DND-41 (cell line): ENCODE data around the gene GALNT13.

Experiments used
- EZH2 ChIP-seq: IDR thresholded peaks from 3 replicates; pipeline ENCODE4 v1.6.1; 2012; ENCODE audit warnings: borderline replicate concordance, low read depth, mild to moderate bottlenecking, moderate library complexity, low read length, inconsistent platforms; ENCODE audit not compliant: severe bottlenecking
- TF ChIP-seq, protein P1 (sequence below): IDR thresholded peaks from 2 replicates; pipeline ENCODE4 v1.5.1; 2012; ENCODE audit warnings: borderline replicate concordance, low read length, moderate library complexity, mild to moderate bottlenecking; ENCODE audit not compliant: poor library complexity, severe bottlenecking; ENCODE audit errors: extremely low read depth

DNA sequence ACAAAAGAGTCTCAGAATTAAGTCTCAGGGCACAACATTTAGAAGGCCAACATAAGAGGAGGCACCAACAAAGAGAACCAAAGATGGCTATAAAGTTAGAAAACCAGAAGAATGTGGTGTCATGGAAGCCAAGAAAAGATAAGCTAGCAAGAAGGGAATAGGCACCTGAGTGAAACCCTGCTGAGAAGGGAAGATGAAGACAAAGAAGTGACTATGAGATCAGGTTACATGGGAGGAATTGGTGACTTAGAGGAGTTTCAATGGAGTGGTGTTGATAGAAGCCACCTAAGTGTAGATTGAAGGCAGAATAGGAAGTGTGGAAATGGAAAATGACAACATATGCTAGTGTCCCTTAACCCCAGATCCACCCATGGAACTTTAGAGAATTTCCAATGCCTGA is 499.2 kb downstream of the GALNT13 start:
- TF ChIP-seq, protein P1, sequence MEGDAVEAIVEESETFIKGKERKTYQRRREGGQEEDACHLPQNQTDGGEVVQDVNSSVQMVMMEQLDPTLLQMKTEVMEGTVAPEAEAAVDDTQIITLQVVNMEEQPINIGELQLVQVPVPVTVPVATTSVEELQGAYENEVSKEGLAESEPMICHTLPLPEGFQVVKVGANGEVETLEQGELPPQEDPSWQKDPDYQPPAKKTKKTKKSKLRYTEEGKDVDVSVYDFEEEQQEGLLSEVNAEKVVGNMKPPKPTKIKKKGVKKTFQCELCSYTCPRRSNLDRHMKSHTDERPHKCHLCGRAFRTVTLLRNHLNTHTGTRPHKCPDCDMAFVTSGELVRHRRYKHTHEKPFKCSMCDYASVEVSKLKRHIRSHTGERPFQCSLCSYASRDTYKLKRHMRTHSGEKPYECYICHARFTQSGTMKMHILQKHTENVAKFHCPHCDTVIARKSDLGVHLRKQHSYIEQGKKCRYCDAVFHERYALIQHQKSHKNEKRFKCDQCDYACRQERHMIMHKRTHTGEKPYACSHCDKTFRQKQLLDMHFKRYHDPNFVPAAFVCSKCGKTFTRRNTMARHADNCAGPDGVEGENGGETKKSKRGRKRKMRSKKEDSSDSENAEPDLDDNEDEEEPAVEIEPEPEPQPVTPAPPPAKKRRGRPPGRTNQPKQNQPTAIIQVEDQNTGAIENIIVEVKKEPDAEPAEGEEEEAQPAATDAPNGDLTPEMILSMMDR = no peak
- TF ChIP-seq EZH2 = no peak
